ENCODE data around the gene LMBRD2.

GRCh38 chr5:36156121-36156601, 4.5 kb upstream of the LMBRD2 start:
- TF ChIP-seq POLR2A (IDR thresholded peaks at IDR 0.05; ENCODE audit: low read depth, low read length), result no peak
- no peak for TF ChIP-seq POLR2AphosphoS5 (IDR thresholded peaks at IDR 0.05; ENCODE audit: low read depth, low read length)
- TF ChIP-seq TAF1 (IDR thresholded peaks at IDR 0.05; ENCODE audit: low read depth, low read length), result no peak
- no peak for TF ChIP-seq PAX5 (IDR thresholded peaks at IDR 0.05; ENCODE audit: insufficient read depth, low read length, severe bottlenecking)
- no peak for TF ChIP-seq POU2F2 (IDR thresholded peaks at IDR 0.05; ENCODE audit: low read depth, low read length)
- TF ChIP-seq SPI1 (IDR thresholded peaks at IDR 0.05; ENCODE audit: low read depth, low read length), result no peak

All from GM12891 (cell line).